GM12864 (cell line): Measurements from ENCODE around the gene FNDC3B.

Experiments used
- DNase-seq: peaks from one replicate; pipeline ENCODE4 v3.0.0-alpha.2; 2011; ENCODE audit warnings: low read depth
- H3K4me3 ChIP-seq: 2 replicates; pipeline ENCODE4 v1.5.1; 2011; ENCODE audit warnings: mild to moderate bottlenecking, low read depth, low read length, control low read depth
- TF ChIP-seq, protein P1 (sequence below): IDR thresholded peaks from 2 replicates; pipeline ENCODE4 v1.5.1; 2011; ENCODE audit warnings: low read depth, mild to moderate bottlenecking, moderate library complexity, low read length, control low read depth, inconsistent platforms; ENCODE audit errors: missing control alignments

The FNDC3B gene

GRCh38 chr3:172046268-172046915, 7.0 kb downstream of the FNDC3B start:
- no peak for DNase-seq
- no peak overlapping the region for H3K4me3 ChIP-seq
- TF ChIP-seq, protein P1, sequence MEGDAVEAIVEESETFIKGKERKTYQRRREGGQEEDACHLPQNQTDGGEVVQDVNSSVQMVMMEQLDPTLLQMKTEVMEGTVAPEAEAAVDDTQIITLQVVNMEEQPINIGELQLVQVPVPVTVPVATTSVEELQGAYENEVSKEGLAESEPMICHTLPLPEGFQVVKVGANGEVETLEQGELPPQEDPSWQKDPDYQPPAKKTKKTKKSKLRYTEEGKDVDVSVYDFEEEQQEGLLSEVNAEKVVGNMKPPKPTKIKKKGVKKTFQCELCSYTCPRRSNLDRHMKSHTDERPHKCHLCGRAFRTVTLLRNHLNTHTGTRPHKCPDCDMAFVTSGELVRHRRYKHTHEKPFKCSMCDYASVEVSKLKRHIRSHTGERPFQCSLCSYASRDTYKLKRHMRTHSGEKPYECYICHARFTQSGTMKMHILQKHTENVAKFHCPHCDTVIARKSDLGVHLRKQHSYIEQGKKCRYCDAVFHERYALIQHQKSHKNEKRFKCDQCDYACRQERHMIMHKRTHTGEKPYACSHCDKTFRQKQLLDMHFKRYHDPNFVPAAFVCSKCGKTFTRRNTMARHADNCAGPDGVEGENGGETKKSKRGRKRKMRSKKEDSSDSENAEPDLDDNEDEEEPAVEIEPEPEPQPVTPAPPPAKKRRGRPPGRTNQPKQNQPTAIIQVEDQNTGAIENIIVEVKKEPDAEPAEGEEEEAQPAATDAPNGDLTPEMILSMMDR: no peak

GRCh38 chr3:172047567-172048115, 8.3 kb downstream of the FNDC3B start:
- no peak for DNase-seq
- TF ChIP-seq, protein P1: no peak
- no peak overlapping the region for H3K4me3 ChIP-seq

GRCh38 chr3:172048599-172048998, 9.2 kb downstream of the FNDC3B start:
- no peak overlapping the region for H3K4me3 ChIP-seq
- TF ChIP-seq, protein P1: no peak
- DNase-seq: no peak

DNA sequence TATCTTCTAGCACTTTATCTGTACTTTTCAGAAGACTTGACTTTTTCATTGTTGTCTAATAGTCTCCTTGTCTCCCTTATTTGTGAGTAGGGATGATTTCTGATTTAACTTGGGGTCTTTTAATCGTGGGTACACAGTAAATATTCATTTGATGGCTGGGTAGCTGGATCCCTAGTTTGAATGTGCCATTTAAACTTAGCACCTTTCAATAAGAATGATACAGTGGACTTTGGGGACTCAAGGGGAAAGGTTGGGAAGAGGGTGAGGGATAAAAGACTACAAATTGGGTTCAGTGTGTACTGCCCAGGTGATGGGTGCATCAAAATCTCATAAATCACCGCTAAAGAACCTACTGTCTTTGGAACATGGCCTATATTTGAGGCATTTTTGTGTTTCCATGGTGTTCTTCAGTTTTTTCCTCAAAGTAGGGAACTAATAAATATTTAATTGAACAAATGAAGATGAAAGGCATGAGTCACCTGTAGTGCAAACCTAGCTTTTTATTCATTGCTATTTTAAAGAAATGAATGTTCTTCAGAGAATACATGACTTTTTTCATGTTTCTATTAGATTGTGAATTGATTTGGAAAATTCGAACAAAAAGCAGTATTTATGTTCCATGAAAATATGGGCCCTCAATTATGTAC, 12.1 kb downstream of the FNDC3B start:
- DNase-seq: no peak
- no peak overlapping the region for H3K4me3 ChIP-seq
- TF ChIP-seq, protein P1: no peak

GRCh38 chr3:172051957-172052354, 12.6 kb downstream of the FNDC3B start:
- H3K4me3 ChIP-seq: no peak overlapping the region
- TF ChIP-seq, protein P1: no peak
- no peak for DNase-seq

GRCh38 chr3:172052405-172052804, 13.0 kb downstream of the FNDC3B start:
- TF ChIP-seq, protein P1: no peak
- H3K4me3 ChIP-seq: no peak overlapping the region
- no peak for DNase-seq
